ENCODE data around the gene EMC8.

GRCh38 chr16:85828166-85828565, 28.8 kb upstream of the EMC8 start:
- TF ChIP-seq CTCF (optimal IDR thresholded peaks at IDR 0.05 in 1 of 3, IDR thresholded peaks at IDR 0.05 in 1 of 3, conservative IDR thresholded peaks at IDR 0.05 in 1 of 3; ENCODE audit: extremely low read depth in 1 of 3, insufficient read depth in 2 of 3, low read length in 3 of 3) (no peak), EZH2 (IDR thresholded peaks at IDR 0.05; ENCODE audit: low read length) (no peak)
